ENCODE data around the gene ZFYVE27. TPM values are rescaled to one million over a fixed set of nuclear protein-coding genes. Genes with fewer than 3 reads are reported as not detected.

ZFYVE27 gene
- total and polyA plus RNA-seq, 2 donors from 2014 or later: 23.3 to 34.4 TPM

DNA sequence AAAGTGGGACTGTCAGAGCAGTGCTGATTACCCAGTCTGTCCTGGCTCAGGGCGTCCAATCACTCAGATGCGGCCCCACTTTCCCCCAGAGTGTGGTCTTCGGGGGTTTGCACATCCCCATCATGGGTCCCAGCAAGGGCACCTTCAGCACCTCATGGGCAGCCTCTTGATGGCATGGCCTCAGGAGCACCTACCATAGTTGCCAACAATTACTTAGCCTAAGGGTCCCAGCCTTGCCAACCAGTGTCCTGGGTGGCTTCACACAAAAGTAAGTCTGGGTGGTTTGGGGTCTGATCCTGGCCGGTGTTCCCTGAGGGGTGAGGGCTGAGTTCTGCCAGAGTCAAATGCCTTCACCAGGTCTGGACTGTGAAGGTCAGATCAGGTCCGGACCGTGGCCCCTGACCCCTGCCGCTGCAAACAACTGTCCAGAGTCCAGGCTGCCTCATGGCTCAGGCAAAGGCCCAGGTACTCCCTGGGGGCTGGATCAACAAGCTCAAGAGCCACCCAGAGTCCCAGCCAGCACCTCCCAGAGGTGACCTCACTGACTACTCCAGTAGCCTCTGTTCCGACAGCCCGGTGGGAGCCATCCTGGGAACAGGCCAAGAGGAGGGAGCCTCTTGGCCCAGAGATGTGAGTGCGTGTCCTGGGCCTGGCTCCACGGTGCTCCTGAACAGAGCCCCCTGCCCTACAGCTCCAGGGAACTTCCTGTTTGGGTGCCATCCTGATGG lies 29.6 kb upstream of the ZFYVE27 start:
- no peaks in the 10 kb centered on the region for H3K9me3 ChIP-seq (ENCODE audit: control insufficient read depth in 2 of 3, insufficient read depth in 1 of 3, low read length in 3 of 3)
- no peak overlapping the region for H3K9ac ChIP-seq (ENCODE audit: low read length in 3 of 3)
- DNase-seq (no peak), FAIRE-seq (no peak)
- peaks cover 0 to 5% (median 0%) of the 10 kb centered on the region in 3 donors for H3K4me1 ChIP-seq (ENCODE audit: control insufficient read depth in 2 of 3, insufficient read depth in 2 of 3, low read depth in 1 of 3, low read length in 3 of 3)
- intact Hi-C loops (cut with DNase I): no loop called here
- TF ChIP-seq, protein P1, sequence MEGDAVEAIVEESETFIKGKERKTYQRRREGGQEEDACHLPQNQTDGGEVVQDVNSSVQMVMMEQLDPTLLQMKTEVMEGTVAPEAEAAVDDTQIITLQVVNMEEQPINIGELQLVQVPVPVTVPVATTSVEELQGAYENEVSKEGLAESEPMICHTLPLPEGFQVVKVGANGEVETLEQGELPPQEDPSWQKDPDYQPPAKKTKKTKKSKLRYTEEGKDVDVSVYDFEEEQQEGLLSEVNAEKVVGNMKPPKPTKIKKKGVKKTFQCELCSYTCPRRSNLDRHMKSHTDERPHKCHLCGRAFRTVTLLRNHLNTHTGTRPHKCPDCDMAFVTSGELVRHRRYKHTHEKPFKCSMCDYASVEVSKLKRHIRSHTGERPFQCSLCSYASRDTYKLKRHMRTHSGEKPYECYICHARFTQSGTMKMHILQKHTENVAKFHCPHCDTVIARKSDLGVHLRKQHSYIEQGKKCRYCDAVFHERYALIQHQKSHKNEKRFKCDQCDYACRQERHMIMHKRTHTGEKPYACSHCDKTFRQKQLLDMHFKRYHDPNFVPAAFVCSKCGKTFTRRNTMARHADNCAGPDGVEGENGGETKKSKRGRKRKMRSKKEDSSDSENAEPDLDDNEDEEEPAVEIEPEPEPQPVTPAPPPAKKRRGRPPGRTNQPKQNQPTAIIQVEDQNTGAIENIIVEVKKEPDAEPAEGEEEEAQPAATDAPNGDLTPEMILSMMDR (IDR thresholded peaks at IDR 0.05; ENCODE audit: borderline replicate concordance, extremely low read depth, insufficient read depth): no peak
- no peak overlapping the region for H3K27ac ChIP-seq (ENCODE audit: low read depth in 2 of 2, low read length in 2 of 2)
- H3K27me3 ChIP-seq (ENCODE audit: control insufficient read depth, insufficient read depth, low read length): no peaks in the 10 kb centered on the region
- no peaks in the 10 kb centered on the region for H3K36me3 ChIP-seq (ENCODE audit: control insufficient read depth in 2 of 3, insufficient read depth in 3 of 3, low read length in 3 of 3)
- no peak overlapping the region for H3K4me3 ChIP-seq (ENCODE audit: low read length in 3 of 3)

DNA sequence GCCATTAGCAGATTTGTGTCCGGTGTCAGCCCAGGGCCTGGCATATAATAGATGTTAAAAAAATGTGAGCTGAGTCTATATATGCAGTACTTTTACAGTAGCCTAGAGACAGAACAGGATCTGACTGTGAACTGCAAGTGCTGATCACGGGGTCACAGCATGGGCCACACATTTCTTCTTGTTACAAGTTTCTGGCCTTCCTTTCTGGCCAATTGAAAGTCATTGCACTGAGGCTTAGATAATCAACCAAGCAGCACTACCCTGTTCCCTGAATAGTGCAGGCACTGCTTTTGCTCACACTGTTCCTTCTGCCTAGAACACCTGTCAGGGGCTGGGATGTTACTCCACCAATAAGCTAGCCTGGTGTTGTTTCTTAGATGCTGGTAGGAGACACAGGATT lies 28.8 kb upstream of the ZFYVE27 start:
- DNase-seq: no peak
- H3K4me3 ChIP-seq (ENCODE audit: low read length in 3 of 3): no peak overlapping the region
- no peak for FAIRE-seq
- no peak overlapping the region for H3K9ac ChIP-seq (ENCODE audit: low read length in 3 of 3)
- H3K27ac ChIP-seq (ENCODE audit: low read depth in 2 of 2, low read length in 2 of 2): no peak overlapping the region
- intact Hi-C loops (cut with DNase I): no loop called here
- H3K9me3 ChIP-seq (ENCODE audit: control insufficient read depth in 2 of 3, insufficient read depth in 1 of 3, low read length in 3 of 3): no peaks in the 10 kb centered on the region
- H3K4me1 ChIP-seq (ENCODE audit: control insufficient read depth in 2 of 3, insufficient read depth in 2 of 3, low read depth in 1 of 3, low read length in 3 of 3): peaks cover 0 to 7% (median 0%) of the 10 kb centered on the region in 3 donors
- no peaks in the 10 kb centered on the region for H3K27me3 ChIP-seq (ENCODE audit: control insufficient read depth, insufficient read depth, low read length)
- TF ChIP-seq, protein P1 (IDR thresholded peaks at IDR 0.05; ENCODE audit: borderline replicate concordance, extremely low read depth, insufficient read depth): no peak
- H3K36me3 ChIP-seq (ENCODE audit: control insufficient read depth in 2 of 3, insufficient read depth in 3 of 3, low read length in 3 of 3): no peaks in the 10 kb centered on the region

DNA sequence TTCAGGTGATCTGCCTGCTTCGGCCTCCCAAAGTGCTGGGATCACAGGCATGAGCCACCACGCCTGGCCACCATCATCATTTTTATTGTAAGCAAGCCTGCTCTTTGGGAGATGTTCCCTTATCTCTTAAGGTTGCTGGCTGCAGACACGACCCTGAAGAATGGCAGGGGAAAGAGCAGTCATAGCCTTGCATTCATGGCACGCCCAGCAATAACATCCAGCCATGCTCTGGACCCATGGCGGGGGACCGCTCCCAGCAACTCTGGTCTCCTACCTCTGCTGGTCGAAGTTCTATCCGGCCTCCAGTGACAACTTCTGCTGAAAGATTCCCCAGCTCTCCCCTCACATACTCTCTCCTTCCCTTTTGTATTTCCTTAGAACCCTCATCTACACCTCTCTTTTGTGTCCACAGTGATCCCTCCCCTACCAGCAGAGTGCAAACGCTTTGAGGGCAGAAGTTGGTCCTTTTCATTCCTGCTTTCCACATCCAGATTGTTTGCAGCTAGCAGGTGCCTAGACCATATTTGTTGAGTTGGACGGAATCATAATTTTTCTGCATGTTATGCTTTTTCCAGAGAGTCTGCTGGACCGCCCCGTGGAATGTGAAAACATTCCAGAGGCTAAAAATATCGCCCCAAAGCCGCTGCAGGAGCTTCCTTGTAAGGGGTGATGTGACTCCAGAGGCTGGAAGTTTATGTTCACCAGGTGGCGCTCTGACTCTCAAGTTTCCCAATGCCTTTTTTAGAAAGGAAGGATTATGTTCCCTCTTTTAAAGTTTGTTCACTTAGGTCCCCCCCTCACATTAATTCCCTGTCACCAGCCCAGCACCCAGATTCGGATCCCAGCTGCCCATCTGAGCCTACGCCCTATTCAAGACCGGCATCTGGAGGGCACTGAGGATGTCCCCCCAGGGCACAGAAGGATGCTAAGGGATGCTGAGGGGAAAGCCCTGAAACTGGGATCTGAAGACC lies 27.7 kb upstream of the ZFYVE27 start:
- H3K36me3 ChIP-seq (ENCODE audit: control insufficient read depth in 2 of 3, insufficient read depth in 3 of 3, low read length in 3 of 3): no peaks in the 10 kb centered on the region
- FAIRE-seq: no peak
- no peak overlapping the region for H3K9ac ChIP-seq (ENCODE audit: low read length in 3 of 3)
- intact Hi-C loops (cut with DNase I): no loop called here
- TF ChIP-seq, protein P1 (IDR thresholded peaks at IDR 0.05; ENCODE audit: borderline replicate concordance, extremely low read depth, insufficient read depth): peak; percentile 55
- H3K4me3 ChIP-seq (ENCODE audit: low read length in 3 of 3): no peak overlapping the region
- H3K4me1 ChIP-seq (ENCODE audit: control insufficient read depth in 2 of 3, insufficient read depth in 2 of 3, low read depth in 1 of 3, low read length in 3 of 3): peaks cover 0 to 10% (median 0%) of the 10 kb centered on the region in 3 donors
- H3K27ac ChIP-seq (ENCODE audit: low read depth in 2 of 2, low read length in 2 of 2): peak overlapping the region in 1 of 2 donors; percentile 72
- H3K27me3 ChIP-seq (ENCODE audit: control insufficient read depth, insufficient read depth, low read length): no peaks in the 10 kb centered on the region
- H3K9me3 ChIP-seq (ENCODE audit: control insufficient read depth in 2 of 3, insufficient read depth in 1 of 3, low read length in 3 of 3): no peaks in the 10 kb centered on the region
- DNase-seq: peak; percentile 59 to 92 (median 75)
